H9 (cell line): ENCODE results near the gene PEMT. TPM values are rescaled to one million over a fixed set of nuclear protein-coding genes. Genes with fewer than 3 reads are reported as not detected.

ENCODE experiments used
- DNase-seq: peaks from one replicate; pipeline ENCODE4 v3.0.0-alpha.2; 2017
- H2AFZ ChIP-seq: one replicate; pipeline ENCODE4 v1.6.1; 2013; ENCODE audit warnings: mild to moderate bottlenecking, low read length, control low read depth, moderate library complexity
- H2AK5ac ChIP-seq: 2 replicates; pipeline ENCODE4 v1.6.1; 2013; ENCODE audit warnings: low read length, control low read depth, mixed read lengths; ENCODE audit not compliant: insufficient read length
- H2BK120ac ChIP-seq: one replicate; pipeline ENCODE4 v1.6.1; 2013; ENCODE audit warnings: low read depth, mild to moderate bottlenecking, low read length, control low read depth, inconsistent platforms; ENCODE audit not compliant: poor library complexity, severe bottlenecking
- H2BK12ac ChIP-seq: 2 replicates; pipeline ENCODE4 v1.6.1; 2013; ENCODE audit warnings: low read length, control low read depth, mixed read lengths, low read depth; ENCODE audit not compliant: insufficient read length
- H2BK15ac ChIP-seq: 2 replicates; pipeline ENCODE4 v1.6.1; 2013; ENCODE audit warnings: low read depth, low read length, control low read depth
- H2BK20ac ChIP-seq: one replicate; pipeline ENCODE4 v1.6.1; 2013; ENCODE audit warnings: low read depth, mild to moderate bottlenecking, low read length, control low read depth, inconsistent platforms; ENCODE audit not compliant: poor library complexity, severe bottlenecking
- H2BK5ac ChIP-seq: 2 replicates; pipeline ENCODE4 v1.6.1; 2013; ENCODE audit warnings: low read length, control low read depth, mixed read lengths; ENCODE audit not compliant: insufficient read length
- H3K14ac ChIP-seq: 2 replicates; pipeline ENCODE4 v1.6.1; 2013; ENCODE audit warnings: low read length, control low read depth; ENCODE audit not compliant: insufficient read depth
- H3K18ac ChIP-seq: 2 replicates; pipeline ENCODE4 v1.6.1; 2013; ENCODE audit warnings: low read depth, mild to moderate bottlenecking, mixed read lengths, low read length, control low read depth; ENCODE audit not compliant: insufficient read length
- H3K23ac ChIP-seq: 2 replicates; pipeline ENCODE4 v1.6.1; 2013; ENCODE audit warnings: low read length, control low read depth, mixed read lengths, low read depth; ENCODE audit not compliant: insufficient read length
- H3K23me2 ChIP-seq: 2 replicates; pipeline ENCODE4 v1.6.1; 2013; ENCODE audit warnings: low read depth, mild to moderate bottlenecking, mixed read lengths, low read length, control low read depth; ENCODE audit not compliant: insufficient read length, poor library complexity, severe bottlenecking
- H3K27ac ChIP-seq: 2 replicates; pipeline ENCODE4 v1.5.1; 2013; ENCODE audit warnings: low read length, control low read depth, mixed read lengths, low read depth; ENCODE audit not compliant: insufficient read length
- H3K27me3 ChIP-seq: 2 replicates; pipeline ENCODE4 v1.6.1; 2013; ENCODE audit warnings: low read length, control low read depth, inconsistent platforms; ENCODE audit not compliant: insufficient read depth
- H3K4ac ChIP-seq: 2 replicates; pipeline ENCODE4 v1.6.1; 2013; ENCODE audit warnings: low read depth, mild to moderate bottlenecking, control low read depth, inconsistent platforms, low read length, moderate library complexity
- H3K4me1 ChIP-seq: 2 replicates; pipeline ENCODE4 v1.6.1; 2013; ENCODE audit warnings: low read length, control low read depth, inconsistent platforms; ENCODE audit not compliant: insufficient read depth
- H3K4me2 ChIP-seq: 2 replicates; pipeline ENCODE4 v1.6.1; 2013; ENCODE audit warnings: low read length, control low read depth, mixed read lengths; ENCODE audit not compliant: insufficient read length, insufficient read depth
- H3K56ac ChIP-seq: 2 replicates; pipeline ENCODE4 v1.6.1; 2013; ENCODE audit warnings: low read depth, mild to moderate bottlenecking, mixed read lengths, low read length, control low read depth; ENCODE audit not compliant: insufficient read length
- H3K79me1 ChIP-seq: 2 replicates; pipeline ENCODE4 v1.6.1; 2013; ENCODE audit warnings: low read depth, mild to moderate bottlenecking, moderate library complexity, low read length, control low read depth, inconsistent platforms; ENCODE audit not compliant: insufficient read depth, poor library complexity, severe bottlenecking
- H3K79me2 ChIP-seq: 2 replicates; pipeline ENCODE4 v1.6.1; 2013; ENCODE audit warnings: low read length, control low read depth, inconsistent platforms; ENCODE audit not compliant: insufficient read depth
- H3K9ac ChIP-seq: 2 replicates; pipeline ENCODE4 v1.6.1; 2013; ENCODE audit warnings: low read length, control low read depth, mixed read lengths; ENCODE audit not compliant: insufficient read length; ENCODE audit errors: extremely low read depth
- H3K9me3 ChIP-seq: one replicate; pipeline ENCODE4 v1.6.1; 2013; ENCODE audit warnings: low read depth, low read length, inconsistent platforms; ENCODE audit not compliant: control insufficient read depth
- H3T11ph ChIP-seq: one replicate; pipeline ENCODE4 v1.6.1; 2013; ENCODE audit warnings: mild to moderate bottlenecking, low read length, control low read depth, inconsistent platforms
- H4K20me1 ChIP-seq: one replicate; pipeline ENCODE4 v1.6.1; 2013; ENCODE audit not compliant: control insufficient read depth, insufficient read length, insufficient read depth
- H4K5ac ChIP-seq: 2 replicates; pipeline ENCODE4 v1.6.1; 2013; ENCODE audit warnings: low read depth, mild to moderate bottlenecking, mixed read lengths, low read length, control low read depth; ENCODE audit not compliant: insufficient read length
- H4K8ac ChIP-seq: replicated peaks from 2 replicates; pipeline ENCODE4 v1.6.1; 2013; ENCODE audit warnings: low read length, control low read depth, mixed read lengths, low read depth; ENCODE audit not compliant: insufficient read length
- H4K91ac ChIP-seq: 2 replicates; pipeline ENCODE4 v1.6.1; 2013; ENCODE audit warnings: low read depth, mild to moderate bottlenecking, moderate library complexity, mixed read lengths, low read length, control low read depth; ENCODE audit not compliant: insufficient read length
- H3K27ac Mint-ChIP-seq, 3 experiments: 2 replicates in 2 of 3; 3 replicates in 1 of 3; pipeline ENCODE4 v1.8.0; 2020 to 2021; ENCODE audit warnings: mixed read lengths in 3 of 3, mild to moderate bottlenecking in 1 of 3, moderate library complexity in 1 of 3
- H3K27me3 Mint-ChIP-seq: 2 replicates; pipeline ENCODE4 v1.8.0; 2021; ENCODE audit warnings: low read depth, mild to moderate bottlenecking, moderate library complexity, mixed read lengths
- H3K36me3 Mint-ChIP-seq, 3 experiments: 2 replicates in 2 of 3; 3 replicates in 1 of 3; pipeline ENCODE4 v1.8.0; 2020 to 2021; ENCODE audit warnings: low read depth in 3 of 3, mixed read lengths in 3 of 3; ENCODE audit not compliant: insufficient read depth in 1 of 3
- H3K4me1 Mint-ChIP-seq, 2 experiments: 2 replicates each; pipeline ENCODE4 v1.8.0; 2020; ENCODE audit warnings: mixed read lengths in 2 of 2
- H3K4me3 Mint-ChIP-seq, 2 experiments: 2 replicates in 1 of 2; 3 replicates in 1 of 2; pipeline ENCODE4 v1.8.0; 2020 to 2021; ENCODE audit warnings: mild to moderate bottlenecking in 2 of 2, mixed read lengths in 2 of 2, moderate library complexity in 1 of 2
- H3K9me3 Mint-ChIP-seq, 2 experiments: 2 replicates in 1 of 2; 3 replicates in 1 of 2; pipeline ENCODE4 v1.8.0; 2020; ENCODE audit warnings: mild to moderate bottlenecking in 2 of 2, mixed read lengths in 2 of 2, moderate library complexity in 1 of 2
- WGBS: extraction: QIAGEN DNeasy Blood & Tissue Kit; methylation state at CpG from one replicate; pipeline ENCODE4 v1.1.7; 2013; ENCODE audit warnings: missing lambda C conversion rate, low lambda C conversion rate, mixed read lengths; ENCODE audit not compliant: insufficient read length; ENCODE audit errors: extremely low coverage; 5-methylcytosine and 5-hydroxymethylcytosine counted together
- total RNA-seq: library from RNA; stranded (reverse); gene quantifications from 2 replicates; pipeline ENCODE4 v1.2.1, GENCODE V29; 2021
- TF ChIP-seq, protein P1 (sequence below): fragments of 200-600 bp; sonication (generic); conservative IDR thresholded peaks from 3 replicates; pipeline ENCODE4 v1.8.0; 2021; ENCODE audit warnings: antibody characterized with exemption, mild to moderate bottlenecking

Gene PEMT
- total RNA-seq, 1 experiment from 2014 or later = 63.2 TPM

DNA sequence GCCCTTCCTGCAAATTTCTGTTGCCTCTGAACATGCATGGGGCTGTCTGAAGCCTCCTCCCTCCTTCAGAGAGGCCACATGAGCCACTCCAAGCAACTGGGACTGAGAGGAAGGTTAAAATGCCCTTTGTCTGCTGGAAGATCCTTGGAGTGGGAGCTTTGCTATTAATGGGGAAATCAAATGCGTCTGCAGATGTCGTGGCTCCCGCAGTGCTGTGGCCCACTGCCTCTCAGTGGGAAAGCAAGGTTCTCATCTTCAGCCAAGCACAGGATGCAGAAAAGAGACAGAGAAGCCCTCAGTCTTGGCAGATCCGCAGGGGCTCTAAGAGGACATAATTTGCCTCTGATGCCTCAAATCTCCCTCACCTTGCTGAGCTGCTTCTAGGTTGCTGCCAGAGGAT lies 34.8 kb downstream of the PEMT start:
- Histone ChIP-seq H4K20me1 (no peaks in the 10 kb centered on the region), H2BK20ac (no peak overlapping the region), H2BK15ac (no peak overlapping the region), H2BK12ac (no peak overlapping the region), H4K91ac (no peak overlapping the region), H2BK120ac (no peak overlapping the region), H3K4me1 (no peaks in the 10 kb centered on the region), H3K9me3 (no peaks in the 10 kb centered on the region), H3K9ac (no peak overlapping the region), H3K27me3 (no peaks in the 10 kb centered on the region), H2BK5ac (no peak overlapping the region), H3K14ac (no peak overlapping the region; the same call in 1 of the 2 replicates), H3T11ph (no peak overlapping the region), H3K23me2 (no peaks in the 10 kb centered on the region), H3K18ac (no peak overlapping the region), H2AK5ac (no peak overlapping the region), H3K23ac (no peak overlapping the region), H3K56ac (no peak overlapping the region), H2AFZ (no peak overlapping the region), H3K79me2 (no peaks in the 10 kb centered on the region), H4K5ac (no peak overlapping the region), H3K27ac (no peak overlapping the region), H3K4ac (no peak overlapping the region), H3K4me2 (no peak overlapping the region), H3K79me1 (no peaks in the 10 kb centered on the region), H4K8ac (no peak overlapping the region)
- DNase-seq = no peak
- H3K9me3 Mint-ChIP-seq = no peaks in the 10 kb centered on the region
- peaks cover under 1% of the 10 kb centered on the region in 2 experiments; a peak in 1 of 4 replicates for H3K4me1 Mint-ChIP-seq
- H3K27me3 Mint-ChIP-seq = no peaks in the 10 kb centered on the region
- TF ChIP-seq, protein P1, sequence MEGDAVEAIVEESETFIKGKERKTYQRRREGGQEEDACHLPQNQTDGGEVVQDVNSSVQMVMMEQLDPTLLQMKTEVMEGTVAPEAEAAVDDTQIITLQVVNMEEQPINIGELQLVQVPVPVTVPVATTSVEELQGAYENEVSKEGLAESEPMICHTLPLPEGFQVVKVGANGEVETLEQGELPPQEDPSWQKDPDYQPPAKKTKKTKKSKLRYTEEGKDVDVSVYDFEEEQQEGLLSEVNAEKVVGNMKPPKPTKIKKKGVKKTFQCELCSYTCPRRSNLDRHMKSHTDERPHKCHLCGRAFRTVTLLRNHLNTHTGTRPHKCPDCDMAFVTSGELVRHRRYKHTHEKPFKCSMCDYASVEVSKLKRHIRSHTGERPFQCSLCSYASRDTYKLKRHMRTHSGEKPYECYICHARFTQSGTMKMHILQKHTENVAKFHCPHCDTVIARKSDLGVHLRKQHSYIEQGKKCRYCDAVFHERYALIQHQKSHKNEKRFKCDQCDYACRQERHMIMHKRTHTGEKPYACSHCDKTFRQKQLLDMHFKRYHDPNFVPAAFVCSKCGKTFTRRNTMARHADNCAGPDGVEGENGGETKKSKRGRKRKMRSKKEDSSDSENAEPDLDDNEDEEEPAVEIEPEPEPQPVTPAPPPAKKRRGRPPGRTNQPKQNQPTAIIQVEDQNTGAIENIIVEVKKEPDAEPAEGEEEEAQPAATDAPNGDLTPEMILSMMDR = no peak
- peak overlapping the region; percentile 14 to 87 (median 44); a peak in 4 of 7 replicates for H3K27ac Mint-ChIP-seq
- WGBS = no CpG with 5 or more reads among the region's 4 CpGs
- peaks cover 0 to 2% (median 0%) of the 10 kb centered on the region in 3 experiments; a peak in 1 of 7 replicates for H3K36me3 Mint-ChIP-seq
- H3K4me3 Mint-ChIP-seq = no peak overlapping the region
